ENCODE results near the gene BPIFB2. TPM values are rescaled to one million over a fixed set of nuclear protein-coding genes. Genes with fewer than 3 reads are reported as not detected.
A peak's percentile ranks its signal among the peaks of the same experiment; 100 is the strongest.

The BPIFB2 gene
- total RNA-seq, 4 donors from 2014 or later, result not detected

DNA sequence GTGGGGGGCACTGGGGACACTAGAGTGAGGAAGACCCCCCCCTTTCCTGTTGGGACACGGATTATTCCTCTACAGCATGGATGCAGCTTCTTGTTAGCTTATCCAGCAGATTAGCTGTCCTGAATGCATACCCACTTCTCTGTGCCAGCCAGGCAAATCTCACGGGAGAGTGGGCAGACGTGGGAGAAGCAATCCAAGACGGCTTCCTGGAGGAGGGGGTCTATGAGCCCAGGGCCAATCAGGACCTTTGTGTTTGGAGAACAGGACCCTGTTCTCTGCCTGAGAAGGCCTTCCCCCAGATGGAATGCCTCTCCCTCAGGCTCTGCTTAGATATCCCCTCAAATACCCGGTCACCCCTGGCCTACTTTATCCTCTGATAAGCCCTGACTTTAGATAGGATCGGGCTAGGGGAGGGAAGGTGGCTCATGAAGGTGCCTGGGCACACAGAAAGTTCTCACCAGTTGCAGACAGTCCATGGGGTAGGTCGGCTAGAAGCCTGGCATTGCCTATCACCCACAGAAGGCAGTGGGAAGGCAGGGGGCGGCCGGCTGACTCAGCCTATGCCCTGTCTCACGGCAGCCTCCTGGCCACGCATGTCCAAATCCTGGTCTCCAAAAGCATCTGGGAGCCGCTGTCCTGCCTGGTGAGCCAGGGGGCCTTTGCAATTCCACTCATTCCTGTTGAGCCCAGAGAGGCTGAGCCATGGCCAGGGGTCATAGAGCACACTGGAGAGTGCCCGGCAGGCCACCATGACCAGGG, 38.0 kb upstream of the BPIFB2 start:
- H3K4me1 ChIP-seq, result peaks cover 0 to 46% (median 28%) of the 10 kb centered on the region in 4 donors
- no peaks in the 10 kb centered on the region for H3K27me3 ChIP-seq
- TF ChIP-seq POLR2A (IDR thresholded peaks at IDR 0.05), result no peak
- TF ChIP-seq, protein P1, sequence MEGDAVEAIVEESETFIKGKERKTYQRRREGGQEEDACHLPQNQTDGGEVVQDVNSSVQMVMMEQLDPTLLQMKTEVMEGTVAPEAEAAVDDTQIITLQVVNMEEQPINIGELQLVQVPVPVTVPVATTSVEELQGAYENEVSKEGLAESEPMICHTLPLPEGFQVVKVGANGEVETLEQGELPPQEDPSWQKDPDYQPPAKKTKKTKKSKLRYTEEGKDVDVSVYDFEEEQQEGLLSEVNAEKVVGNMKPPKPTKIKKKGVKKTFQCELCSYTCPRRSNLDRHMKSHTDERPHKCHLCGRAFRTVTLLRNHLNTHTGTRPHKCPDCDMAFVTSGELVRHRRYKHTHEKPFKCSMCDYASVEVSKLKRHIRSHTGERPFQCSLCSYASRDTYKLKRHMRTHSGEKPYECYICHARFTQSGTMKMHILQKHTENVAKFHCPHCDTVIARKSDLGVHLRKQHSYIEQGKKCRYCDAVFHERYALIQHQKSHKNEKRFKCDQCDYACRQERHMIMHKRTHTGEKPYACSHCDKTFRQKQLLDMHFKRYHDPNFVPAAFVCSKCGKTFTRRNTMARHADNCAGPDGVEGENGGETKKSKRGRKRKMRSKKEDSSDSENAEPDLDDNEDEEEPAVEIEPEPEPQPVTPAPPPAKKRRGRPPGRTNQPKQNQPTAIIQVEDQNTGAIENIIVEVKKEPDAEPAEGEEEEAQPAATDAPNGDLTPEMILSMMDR (IDR thresholded peaks at IDR 0.05), result no peak
- H3K36me3 ChIP-seq, result no peaks in the 10 kb centered on the region
- H3K9me3 ChIP-seq, result no peaks in the 10 kb centered on the region
- H3K4me3 ChIP-seq, result no peak overlapping the region
- peak in 1 of 3 donors; percentile 35 for DNase-seq
- peak overlapping the region in 3 of 4 donors; percentile 62 to 76 (median 65) for H3K27ac ChIP-seq

DNA sequence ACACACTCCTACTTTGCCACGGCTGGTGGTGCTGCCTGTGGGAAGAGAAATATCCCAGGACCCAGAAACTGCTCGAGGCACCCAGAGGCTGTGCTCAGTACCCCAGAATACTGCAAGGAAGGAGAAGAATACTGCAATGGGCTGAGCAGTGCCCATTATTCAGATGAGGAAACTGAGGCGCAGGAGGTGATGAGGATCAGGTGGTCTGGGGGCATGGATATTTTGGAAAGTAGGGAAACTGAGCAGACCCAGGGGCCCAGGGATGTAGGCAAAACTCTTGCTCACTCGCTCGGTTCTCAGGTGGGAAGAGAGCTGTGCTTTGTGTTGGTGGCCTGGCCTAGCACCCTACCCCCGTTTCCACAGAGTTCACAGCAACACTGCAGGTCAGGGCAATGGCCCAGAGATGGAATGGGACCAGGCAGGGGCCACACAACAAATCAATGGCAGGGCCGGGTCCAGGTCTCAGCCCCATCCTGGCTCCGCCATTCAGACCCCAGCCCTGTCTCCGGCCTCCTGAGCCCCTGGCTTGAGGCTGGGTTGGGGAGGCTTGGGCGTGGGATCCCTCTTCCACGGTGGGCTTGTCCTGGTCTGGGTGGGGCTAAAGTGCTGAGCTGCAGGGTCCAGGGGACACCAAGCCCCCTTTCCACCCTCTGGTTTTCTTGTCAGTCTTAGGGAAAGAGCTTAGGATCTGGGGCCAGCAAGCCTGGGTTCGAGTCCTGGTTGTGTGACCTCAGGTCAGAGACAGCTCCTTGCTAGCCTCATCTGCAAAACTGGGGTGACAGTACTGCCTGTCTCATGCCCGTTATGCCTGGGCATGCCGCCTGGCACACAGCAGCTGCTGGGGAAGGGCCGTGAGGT, 37.2 kb upstream of the BPIFB2 start:
- Histone ChIP-seq H3K4me3 (no peak overlapping the region), H3K36me3 (no peaks in the 10 kb centered on the region), H3K27ac (peak overlapping the region; percentile 62 to 76 (median 66)), H3K9me3 (no peaks in the 10 kb centered on the region), H3K27me3 (no peaks in the 10 kb centered on the region), H3K4me1 (peaks cover 0 to 46% (median 28%) of the 10 kb centered on the region in 4 donors)
- DNase-seq, result peak in 1 of 3 donors; percentile 43
- TF ChIP-seq, protein P1 (IDR thresholded peaks at IDR 0.05), result no peak
- no peak for TF ChIP-seq POLR2A (IDR thresholded peaks at IDR 0.05)

DNA sequence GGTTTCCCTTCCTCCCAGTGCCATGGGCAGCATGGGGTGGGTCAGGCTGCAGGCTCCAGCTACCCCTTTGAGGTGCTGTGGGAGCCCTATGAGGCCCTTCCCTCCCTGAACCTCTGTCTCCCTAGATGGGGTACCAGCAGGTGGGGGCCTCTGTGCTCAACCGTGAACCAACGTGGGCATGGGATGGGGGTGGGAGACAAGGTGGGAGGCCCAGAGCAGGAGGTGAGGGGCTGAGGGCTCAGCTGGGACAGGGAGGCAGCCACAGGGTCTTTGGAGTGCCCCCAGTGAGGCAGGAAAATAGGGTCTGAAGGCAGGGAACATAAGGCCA, 36.6 kb upstream of the BPIFB2 start:
- Histone ChIP-seq H3K27ac (peak overlapping the region; percentile 62 to 76 (median 66)), H3K9me3 (no peaks in the 10 kb centered on the region), H3K4me1 (peaks cover 0 to 46% (median 26%) of the 10 kb centered on the region in 4 donors), H3K4me3 (no peak overlapping the region), H3K27me3 (no peaks in the 10 kb centered on the region), H3K36me3 (no peaks in the 10 kb centered on the region)
- no peak for TF ChIP-seq POLR2A (IDR thresholded peaks at IDR 0.05)
- TF ChIP-seq, protein P1 (IDR thresholded peaks at IDR 0.05), result no peak
- no peak for DNase-seq

DNA sequence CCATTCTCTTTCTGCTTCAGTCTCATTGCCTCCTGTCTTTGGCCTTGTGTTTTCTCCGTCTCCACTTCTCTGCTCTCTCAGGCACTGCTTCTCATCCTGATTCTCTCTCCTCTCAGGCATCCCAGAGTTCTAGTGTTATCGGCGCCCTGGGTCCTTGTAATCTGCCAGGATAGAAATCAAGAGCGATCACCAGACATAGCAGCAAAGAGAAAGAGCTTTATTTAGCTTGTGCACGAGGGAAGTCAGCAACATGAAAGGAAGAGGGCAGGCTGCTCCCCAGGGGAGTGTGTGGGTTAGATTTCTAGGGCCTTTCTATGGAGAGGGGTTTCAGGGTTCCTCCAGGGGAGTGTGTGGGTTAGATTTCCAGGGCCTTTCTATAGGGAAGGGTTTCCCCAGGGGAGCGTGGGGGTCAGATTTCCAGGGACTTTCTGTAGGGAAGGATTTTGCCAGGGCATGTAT, 35.8 kb upstream of the BPIFB2 start:
- Histone ChIP-seq H3K4me3 (no peak overlapping the region), H3K36me3 (no peaks in the 10 kb centered on the region), H3K27me3 (no peaks in the 10 kb centered on the region), H3K4me1 (peaks cover 0 to 46% (median 26%) of the 10 kb centered on the region in 4 donors), H3K27ac (peak overlapping the region; percentile 62 to 76 (median 66)), H3K9me3 (peaks cover 0 to 6% (median 0%) of the 10 kb centered on the region in 4 donors)
- TF ChIP-seq, protein P1 (IDR thresholded peaks at IDR 0.05), result no peak
- no peak for TF ChIP-seq POLR2A (IDR thresholded peaks at IDR 0.05)
- peak in 1 of 3 donors; percentile 45 for DNase-seq

DNA sequence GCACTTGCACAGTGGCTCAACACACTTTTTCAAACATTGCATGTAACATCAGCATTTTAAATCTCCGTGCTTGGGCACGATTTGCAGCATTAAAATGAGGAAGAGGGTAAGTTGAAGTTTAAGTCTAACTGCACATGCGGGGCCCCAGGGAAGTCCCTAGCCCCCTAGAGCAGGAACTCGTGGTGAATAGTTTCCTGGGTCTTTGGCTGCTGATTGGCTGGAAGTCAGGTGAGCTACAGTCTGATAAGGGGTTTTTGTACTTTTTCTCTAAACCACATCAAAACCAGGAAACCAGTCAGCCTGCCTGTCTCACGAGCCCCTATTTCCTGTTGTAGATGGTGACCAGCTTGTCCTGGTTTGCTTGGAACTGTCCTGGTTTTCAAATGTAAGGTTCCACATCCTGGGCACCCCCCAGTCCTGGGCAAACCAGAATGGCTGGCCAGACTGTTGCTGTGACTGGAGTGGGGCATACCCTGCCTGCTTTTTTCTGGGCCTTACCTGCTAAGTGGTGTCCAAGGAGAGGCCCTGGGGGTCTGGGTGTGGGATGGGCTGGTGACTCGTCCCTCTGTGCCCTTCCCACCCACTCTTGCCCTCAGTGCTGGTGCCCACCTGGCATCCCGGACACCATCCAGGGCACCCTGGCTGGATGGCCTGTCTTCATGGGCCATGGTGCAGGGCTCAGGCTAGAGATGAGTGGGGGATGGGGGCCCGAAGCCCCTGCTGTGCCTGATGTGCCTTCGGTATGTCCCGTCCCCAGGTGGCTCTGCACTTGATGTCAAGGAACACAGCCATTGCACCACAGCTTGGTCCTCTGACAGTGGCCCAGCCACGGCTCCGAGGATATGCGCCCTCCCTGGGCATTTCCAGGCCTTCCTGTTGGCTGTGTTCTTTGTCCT, 35.1 kb upstream of the BPIFB2 start:
- Histone ChIP-seq H3K4me3 (peak overlapping the region in 1 of 4 donors; percentile 19), H3K4me1 (peaks cover 0 to 42% (median 26%) of the 10 kb centered on the region in 4 donors), H3K36me3 (no peaks in the 10 kb centered on the region), H3K27ac (peak overlapping the region; percentile 65 to 76 (median 66)), H3K27me3 (no peaks in the 10 kb centered on the region), H3K9me3 (peaks cover 0 to 6% (median 0%) of the 10 kb centered on the region in 4 donors)
- DNase-seq, result peak in 2 of 3 donors; percentile 90 to 92
- TF ChIP-seq, protein P1 (IDR thresholded peaks at IDR 0.05), result no peak
- TF ChIP-seq POLR2A (IDR thresholded peaks at IDR 0.05), result no peak
